GDM1 (cell line): ENCODE data around the gene HIVEP3.

Experiments
- DNase-seq: peaks from one replicate; lab custom pipeline; 2025; lab: John Stamatoyannopoulos, UW

The HIVEP3 gene

DNA sequence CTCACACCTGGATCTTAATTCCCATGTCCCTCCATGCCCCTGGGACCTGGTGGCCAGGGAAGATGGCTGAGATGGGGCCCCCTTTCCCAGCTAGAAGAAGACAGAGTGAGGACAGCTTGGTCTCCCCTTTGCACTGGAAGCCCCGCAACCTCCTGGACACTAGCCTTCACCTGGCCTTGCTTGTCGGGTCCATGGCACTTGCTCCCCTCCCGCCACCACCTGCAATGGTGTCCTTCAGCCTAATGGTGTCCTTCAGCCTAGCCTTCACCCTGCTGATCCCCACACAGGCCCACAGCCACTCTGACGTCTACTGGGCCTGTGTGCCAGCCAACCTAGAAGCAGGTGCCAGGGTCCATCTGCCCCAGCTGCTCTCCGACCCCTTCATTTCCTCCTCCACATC lies 388.3 kb downstream of the HIVEP3 start:
- no peak for DNase-seq

DNA sequence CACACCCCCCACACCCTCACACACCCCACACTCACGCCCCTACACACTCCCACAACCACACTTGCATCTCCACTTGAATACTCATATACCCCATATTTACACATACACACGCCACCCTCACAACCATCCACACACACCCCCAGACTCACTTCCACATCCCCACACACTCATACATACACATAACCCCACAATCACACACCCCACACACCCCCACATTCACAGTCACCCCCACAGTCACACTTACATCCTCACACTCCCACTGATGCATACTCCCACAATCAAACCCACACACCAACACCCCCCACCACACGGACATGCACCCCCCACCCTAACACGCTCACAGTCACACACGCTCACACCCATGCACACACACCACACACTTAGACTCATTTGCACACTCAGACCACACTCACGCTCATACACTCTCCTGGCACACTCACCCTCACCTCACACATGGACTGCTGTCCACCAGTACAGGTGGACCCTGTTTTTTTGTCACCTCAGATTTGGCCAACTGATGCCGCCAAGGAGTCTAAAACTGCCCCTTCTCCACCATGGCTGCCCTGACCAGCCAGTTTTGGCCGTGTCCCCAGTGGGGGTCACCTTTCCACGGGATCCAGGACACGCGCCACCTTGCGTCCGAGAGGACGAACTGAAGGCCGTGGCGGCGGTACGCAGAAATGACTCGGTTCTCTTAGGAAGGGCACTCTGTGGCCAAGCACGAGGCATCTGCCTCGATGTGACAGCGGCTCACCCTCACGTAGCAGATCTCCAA lies 388.9 kb downstream of the HIVEP3 start:
- no peak for DNase-seq

DNA sequence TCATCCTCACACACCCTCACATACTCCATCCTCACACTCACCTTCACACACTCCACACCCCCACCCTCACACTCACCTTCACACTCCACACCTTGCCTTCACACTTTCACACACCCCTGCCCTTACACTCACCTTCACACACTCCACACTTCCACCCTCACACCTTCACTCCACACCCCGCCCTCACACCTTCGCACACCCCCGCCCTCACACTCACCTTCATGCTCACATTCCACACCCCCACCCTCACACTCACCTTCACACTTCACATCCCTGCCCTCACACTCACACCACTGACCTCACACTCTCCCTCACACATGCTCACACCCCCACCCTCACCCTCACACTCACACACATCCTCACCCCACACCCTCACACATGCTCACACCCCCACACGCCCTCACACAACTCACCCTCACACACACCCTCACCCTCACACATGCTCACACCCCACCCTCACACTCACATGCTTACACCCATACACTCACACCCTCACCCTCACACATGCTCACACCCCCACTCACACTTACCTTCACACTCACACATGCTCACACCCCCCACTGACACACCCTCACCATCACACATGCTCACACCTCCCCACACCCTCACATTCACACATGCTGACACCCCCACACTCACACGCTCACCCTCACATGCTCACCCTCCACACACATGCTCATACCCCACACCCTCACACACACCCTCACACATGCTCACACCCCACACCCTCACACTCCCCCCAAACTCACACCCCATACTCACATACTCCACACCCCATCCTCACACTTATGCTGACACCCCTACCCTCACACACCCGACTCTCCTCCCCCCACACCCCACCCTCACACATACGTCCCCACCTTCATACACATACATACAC lies 389.8 kb downstream of the HIVEP3 start:
- no peak for DNase-seq

DNA sequence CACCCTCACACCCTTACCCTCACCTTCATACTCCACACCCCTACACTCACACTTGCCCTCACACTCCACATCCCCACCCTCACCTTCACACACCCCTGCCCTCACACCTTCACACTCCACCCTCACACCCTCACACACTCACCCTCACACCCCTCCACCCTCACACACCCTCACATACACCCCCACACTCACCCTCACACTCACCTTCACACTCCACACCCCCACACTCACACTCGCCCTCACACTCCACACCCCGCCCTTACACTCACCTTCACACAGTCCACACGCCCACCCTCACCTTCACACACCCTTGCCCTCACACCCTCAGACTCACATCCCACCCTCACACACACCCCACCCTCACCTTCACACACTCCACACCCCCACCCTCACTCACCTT lies 390.6 kb downstream of the HIVEP3 start:
- no peak for DNase-seq

DNA sequence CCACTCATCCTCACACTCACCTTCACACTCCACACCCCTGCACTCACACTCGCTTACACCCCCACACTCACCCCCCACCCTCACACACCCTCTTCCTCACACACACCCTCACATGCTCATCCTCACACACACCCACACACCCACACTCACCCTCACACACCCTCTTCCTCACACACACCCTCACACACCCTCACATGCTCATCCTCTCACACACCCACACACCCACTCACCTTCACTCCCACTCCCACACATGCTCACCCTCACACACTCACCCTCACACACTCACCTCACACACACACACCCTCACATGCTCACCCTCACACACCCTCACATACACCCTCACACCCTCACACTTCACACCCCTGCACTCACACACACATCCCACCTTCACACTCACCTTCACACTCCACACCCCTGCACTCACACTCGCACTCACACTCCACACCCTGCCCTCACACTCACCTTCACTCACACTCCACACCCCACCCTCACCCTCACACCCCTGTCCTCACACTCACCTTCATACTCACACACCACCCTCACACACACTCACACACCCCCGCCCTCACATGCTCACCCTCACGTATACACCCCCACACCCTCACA lies 391.7 kb downstream of the HIVEP3 start:
- no peak for DNase-seq

DNA sequence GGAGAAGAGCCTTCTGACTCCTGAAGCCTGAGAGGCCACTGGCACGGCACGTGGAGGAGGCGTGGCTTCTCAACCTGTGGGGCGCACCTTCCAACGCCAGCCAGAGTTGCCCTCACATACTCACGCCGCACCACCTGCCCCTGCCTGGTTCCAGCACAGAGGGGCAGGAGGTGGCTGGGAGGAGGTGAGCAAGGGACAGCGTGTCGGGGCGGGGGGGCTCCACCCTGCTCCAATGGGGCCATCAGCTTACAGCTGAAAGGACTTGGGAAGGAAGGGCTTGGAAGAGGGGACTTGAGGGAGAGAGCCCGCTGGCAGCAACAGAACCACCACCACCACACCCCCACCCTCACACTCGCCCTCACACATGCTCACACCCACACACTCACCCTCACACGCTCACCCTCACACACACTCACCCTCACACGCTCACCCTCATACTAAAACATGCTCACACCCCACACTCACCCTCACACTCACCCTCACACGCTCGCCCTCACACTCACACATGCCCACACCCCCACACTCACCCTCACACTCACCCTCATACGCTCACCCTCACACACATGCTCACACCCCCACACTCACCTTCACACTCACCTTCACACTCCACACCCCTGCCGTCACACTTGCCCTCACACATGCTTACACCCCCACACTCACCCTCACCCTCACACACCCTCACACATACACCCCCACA lies 392.7 kb downstream of the HIVEP3 start:
- no peak for DNase-seq

DNA sequence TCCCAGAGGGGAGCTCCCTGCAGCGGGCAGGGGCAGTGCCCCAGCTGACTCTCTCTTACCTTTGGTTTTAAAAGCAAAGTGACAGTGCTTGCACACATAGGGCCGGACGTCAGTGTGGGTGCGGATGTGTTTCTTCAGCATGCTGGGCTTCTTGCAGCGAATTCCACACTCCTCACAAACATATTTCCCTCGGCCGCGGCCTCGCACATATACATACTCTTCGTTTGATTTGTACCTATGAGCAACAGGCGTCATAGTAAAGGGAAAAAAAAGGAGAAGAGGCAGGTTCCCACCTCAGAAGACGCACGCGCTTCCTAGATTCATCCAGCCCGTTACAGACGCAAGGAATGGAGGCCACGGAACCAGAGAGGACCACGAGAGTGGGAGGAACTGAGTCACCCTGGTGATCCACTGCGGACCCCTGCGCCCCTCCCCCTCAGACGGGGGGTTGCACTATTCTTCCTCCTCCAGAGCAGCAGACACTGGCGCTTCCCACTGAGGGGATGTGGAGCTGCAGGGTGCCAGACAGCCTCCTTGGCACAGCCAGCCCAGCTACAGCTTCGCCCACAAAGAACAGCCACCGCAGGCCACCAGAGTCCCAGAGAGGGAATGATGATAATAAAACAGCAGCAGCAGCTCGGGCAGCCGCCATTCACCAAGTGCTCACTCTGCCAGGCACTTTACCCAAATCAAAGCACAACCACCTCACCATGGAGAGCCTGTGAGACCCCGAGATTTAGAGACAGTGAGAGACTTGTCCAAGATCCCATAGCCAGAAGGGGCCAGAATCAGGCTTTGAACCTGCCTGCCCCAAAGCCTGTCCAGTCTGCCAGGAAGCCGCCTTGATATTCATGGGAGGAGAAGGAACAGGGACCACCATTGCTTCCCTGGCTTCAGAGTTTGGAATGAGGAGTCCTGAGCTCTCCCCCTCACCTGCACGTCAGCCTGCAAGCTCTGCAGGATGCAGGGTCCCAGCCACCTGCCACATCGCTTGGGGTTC lies 393.7 kb downstream of the HIVEP3 start:
- no peak for DNase-seq

DNA sequence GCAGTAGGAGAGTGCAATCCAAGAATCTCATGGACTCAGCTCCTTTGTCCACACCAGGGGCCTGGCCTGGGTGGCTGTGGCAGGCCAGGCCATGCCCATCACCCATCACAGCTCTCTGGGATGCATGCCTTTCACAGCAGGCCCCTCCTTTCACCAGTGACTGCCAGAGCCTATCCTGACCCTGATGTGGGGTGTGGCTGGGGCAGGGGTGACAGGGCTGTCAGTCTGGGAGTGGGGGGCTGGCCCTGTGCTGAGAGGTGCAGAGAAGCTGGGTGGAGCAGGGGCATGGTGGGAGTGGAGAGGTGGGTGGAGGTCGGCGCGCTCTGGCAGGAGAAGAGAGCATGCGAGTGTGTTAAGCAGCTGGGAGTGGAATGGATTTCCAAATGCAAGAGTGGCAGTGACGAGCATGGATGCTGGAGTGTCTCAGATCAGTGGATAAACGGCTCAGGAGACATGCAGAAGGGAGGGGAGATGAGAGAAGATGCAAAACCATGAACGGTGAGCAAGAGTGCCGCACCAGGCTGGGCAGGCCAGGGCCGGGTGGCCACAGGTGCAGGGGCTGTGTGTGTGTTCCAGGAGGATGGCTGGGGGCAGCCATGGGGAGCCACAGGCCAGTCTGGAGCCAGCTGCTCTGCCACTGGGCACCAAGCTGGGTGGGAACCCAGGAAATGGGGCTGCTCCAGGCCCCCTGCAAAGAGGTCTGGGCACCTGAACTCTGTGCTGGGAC lies 394.6 kb downstream of the HIVEP3 start:
- DNase-seq, result no peak

DNA sequence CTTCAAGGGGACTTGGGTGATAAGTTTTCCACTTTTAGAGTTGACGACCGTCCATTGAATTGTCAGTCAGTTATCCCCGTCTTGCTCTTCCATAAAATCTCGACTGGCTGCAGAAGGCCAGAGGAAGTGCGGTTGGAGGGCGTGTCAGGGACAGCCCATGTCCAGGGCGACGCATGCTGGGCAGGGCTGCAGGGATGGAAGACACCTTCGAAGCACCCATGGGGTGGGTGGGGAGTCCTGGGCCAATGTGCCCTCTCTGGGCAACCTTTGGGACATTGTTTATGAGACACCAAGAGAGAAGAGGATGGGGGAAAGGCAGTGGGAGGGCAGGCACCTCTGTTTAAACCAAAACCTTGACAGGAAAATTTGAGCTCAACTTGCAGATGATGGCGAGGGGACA lies 395.7 kb downstream of the HIVEP3 start:
- DNase-seq, result no peak

DNA sequence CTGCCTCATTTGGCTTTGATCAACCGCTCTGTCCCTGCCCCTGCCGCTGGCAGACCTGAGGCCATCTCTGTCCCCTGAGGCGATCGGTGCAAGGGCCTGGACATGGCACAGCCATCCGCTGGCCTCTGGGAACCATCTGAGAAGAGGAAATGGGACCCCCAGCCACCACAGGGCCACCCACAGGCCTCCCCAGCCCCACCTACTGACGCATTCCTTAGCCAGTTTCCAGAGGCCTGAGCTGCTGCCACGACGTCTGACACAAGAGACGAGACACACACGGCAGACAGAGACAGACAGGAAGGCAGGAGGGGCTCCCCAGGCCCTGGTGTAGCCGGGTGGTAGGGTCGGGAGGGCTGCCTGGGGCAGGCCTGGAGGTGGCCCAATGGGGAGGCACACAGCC lies 397.0 kb downstream of the HIVEP3 start:
- no peak for DNase-seq

DNA sequence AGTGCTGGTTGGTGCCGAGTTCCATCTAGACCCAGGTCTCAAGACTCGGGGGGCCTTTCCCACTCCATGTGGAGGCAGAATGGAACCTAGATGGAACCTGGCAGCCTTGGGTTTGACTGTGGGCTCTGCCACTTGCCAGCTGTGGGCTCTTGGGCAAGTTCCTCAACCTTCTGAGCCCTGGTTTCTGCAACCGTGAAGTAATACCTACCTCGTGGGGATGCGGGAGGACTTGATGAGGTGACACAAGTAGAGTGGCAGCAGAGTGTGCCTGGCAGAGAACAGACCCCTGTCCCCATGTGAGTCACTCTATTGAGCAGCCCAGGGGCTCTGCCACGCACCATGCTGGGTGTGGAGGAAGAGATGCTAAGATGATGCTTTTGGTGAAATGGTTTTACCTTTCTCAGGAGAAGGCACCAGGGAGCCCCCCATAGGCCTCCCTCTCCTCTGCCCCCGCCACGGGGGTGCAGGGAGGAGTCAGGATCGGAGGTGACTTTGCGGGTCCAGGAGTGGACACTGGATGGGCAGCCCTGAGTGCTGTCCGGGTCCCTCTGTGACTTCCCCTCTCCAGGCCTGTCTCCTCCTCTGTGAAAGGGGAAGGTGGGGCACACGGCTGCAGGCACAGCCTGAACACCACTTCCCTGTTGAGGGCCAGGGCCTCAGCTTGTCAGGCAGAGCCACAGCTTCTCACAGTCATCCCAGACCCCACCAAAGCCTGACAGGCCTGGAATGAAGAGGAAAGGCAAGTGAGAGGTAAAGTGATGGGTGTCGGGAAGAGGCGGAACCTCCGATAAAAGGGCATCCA lies 397.6 kb downstream of the HIVEP3 start:
- no peak for DNase-seq

DNA sequence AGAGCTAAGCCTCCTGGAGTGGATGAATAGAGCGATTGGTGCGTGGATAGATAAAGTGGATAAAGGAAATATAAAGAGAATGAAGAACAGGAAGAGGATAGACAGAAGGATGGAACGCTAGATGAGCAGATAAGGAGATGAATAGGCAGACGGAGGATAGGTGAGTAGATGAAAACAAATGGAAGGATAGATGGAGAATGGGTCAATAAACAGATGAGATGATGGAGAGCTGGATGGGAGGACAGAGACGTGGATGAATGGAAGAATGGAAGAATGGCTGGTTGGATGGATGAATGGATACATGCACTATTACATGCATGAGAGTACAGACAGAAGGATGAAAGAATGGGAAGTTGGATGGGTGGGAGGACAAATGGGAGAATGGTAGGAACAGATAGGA lies 399.1 kb downstream of the HIVEP3 start:
- no peak for DNase-seq

DNA sequence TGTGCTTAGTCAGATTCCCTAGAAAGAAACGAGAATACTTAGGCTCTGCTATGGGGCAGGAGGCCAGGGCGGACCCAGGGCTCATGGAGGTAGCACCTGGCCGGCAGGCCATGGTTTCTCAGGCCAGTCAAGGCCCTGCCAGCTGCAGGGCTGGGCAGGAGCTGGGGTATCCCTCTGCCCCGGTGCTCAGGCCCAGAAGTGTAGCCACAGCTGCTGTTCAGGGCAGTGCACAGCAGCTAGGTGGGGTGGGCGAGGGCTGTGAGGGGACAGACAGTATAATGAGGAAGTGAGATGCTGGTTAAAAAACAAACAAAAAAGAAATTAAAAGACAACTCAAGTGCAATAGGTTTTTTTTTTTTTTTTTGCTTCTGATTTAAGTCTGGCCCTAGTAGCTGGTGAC lies 400.3 kb downstream of the HIVEP3 start:
- no peak for DNase-seq

DNA sequence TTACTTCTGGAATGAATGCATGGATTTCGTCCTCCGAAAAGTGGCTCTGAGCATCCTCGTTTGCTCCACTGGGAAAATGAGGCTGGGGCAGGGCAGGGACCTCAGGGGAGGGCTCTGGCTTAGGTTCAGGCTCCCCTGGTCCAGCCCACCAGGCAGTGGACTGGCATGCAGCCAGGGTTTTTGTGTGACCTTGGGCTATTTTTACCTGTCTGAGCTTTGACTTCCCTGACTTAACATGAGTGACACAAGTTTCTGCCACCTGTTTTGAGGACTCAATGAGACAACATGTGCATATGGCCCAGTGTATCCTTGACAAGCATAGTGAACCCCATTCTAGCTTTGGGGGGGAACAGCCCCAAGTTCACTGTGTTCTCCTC lies 401.7 kb downstream of the HIVEP3 start:
- no peak for DNase-seq

DNA sequence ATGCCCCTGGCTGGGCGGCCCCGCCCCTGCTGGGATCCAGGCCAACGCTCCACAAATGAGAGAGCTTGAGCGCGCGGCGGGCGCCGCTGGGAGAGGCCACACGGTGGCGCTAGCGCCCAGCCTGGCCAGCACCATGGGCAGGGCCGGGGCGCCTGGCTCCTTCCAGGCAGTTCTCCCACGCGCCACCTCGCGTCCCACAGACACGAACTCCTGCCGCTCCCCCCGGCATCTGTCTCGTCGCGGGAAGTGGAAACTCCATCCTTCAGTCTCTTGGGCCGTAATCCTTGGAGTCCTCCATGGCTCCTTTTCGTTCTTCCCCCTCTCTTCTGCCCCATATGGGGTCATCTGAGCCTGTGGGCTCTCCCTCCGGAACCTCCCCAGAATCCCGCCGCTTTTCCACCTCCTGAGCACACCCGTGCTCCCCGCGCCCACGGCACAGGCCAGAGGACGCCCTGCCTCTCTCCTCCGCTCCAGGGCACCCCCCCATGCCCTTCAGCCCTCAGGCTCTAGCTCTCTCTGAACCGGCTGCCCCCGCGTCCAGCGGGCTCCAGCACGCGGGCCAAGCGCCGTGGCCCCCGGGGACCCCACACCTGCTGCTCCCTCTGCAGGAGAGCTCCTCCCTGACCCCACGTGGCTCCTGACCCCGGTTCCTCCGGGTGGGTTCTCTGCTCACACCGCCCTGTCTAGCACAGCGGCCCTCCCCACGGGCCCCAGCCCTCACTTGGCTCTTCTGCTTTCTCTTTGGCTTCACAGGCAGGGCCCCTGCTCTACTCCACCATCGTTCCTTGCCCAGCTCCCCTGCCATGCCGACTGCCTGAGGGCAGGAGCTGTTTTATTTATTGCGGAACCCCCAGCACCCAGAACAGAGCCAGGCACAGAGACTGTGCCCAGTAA lies 402.3 kb downstream of the HIVEP3 start:
- DNase-seq, result no peak

DNA sequence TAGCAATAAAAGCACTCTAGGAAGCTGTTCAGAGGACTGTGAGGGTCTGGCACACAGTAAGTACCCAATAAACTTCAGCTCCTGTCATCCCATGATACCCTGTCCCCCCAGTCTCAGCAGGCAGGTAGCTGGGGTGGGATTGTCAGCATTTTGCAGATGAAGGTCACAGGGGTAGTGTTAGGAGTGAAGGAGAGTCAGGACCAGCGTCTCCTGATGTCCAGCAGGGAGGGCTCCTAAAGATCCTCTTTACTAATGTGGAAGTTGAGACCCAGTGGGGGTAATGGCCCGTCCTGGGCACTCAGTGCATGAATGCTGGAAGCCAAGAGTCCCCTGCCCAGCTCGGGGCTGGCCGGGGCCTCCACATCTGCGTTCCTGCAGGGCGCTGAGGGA lies 402.9 kb downstream of the HIVEP3 start:
- no peak for DNase-seq

DNA sequence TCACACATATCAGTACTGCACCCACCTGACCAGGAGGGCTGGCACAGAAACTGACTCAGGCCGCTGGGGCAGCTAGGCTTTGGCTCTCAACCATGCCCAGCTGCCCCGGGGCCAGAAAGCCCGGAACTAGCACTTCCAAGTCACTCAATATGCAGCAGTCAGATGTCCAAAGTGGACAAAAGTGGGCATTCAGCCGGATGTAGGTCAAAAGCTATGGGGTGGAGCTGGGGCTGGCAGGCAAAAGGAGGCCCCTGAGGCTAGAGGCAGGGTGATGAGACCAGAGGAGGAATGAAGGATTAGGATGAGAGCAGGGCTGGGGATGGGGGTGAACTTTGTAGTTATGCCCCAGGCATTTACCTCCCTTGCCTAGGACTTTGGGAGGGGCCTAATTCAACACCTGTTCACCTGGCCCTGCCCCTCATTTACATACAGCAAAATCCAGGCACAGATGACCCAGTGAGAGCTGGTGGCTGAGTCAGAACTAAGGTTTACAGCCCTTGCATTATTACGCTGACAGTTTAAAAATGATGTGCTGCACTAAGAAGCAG lies 403.5 kb downstream of the HIVEP3 start:
- no peak for DNase-seq

DNA sequence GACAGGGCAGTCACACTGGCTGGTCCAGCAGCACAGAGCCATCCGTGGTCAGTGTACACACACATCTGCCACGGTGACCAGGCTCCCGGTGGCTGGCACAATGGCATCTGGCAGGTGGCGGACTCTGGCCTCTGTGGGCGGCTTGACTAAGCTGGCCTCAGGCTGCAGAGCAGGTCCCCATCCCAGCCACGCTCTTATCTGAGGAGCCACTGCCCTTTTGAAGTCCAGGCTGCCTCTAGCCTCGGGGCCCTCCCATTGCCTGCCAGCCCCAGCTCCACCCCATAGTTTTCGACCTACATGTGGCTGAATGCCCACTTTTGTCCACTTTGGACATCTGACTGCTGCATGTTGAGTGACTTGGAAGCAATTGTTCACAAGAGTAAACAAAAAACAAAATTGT lies 404.3 kb downstream of the HIVEP3 start:
- no peak for DNase-seq
